DMS114 treated with DMSO at 0.1 percent for 48 hours (cell line): Measurements from ENCODE around the gene ZNF804B.

ENCODE experiments used
- DNase-seq: peaks from one replicate; lab custom pipeline; 2025; ENCODE audit not compliant: unreplicated experiment; lab: John Stamatoyannopoulos, UW

Gene ZNF804B

GRCh38 chr7:88965371-88965770, 205.9 kb downstream of the ZNF804B start:
- no peak for DNase-seq

- no peak for DNase-seq
Observed at GRCh38 chr7:88967432-88967831, 207.9 kb downstream of the ZNF804B start.

- DNase-seq = no peak
Observed at GRCh38 chr7:88969167-88969566, 209.7 kb downstream of the ZNF804B start.

GRCh38 chr7:88985295-88985694, 225.8 kb downstream of the ZNF804B start:
- no peak for DNase-seq

- no peak for DNase-seq
Observed at GRCh38 chr7:89001306-89001705, 241.8 kb downstream of the ZNF804B start.

- DNase-seq = no peak
Observed at GRCh38 chr7:89002981-89003956, 243.8 kb downstream of the ZNF804B start.

GRCh38 chr7:89012016-89012415, 252.5 kb downstream of the ZNF804B start:
- DNase-seq = no peak

- DNase-seq = no peak
Observed at GRCh38 chr7:89017695-89018094, 258.2 kb downstream of the ZNF804B start.

GRCh38 chr7:89021741-89022140, 262.2 kb downstream of the ZNF804B start:
- no peak for DNase-seq

- no peak for DNase-seq
Observed at GRCh38 chr7:89023206-89023605, 263.7 kb downstream of the ZNF804B start.

- DNase-seq = no peak
Observed at GRCh38 chr7:89023877-89024276, 264.4 kb downstream of the ZNF804B start.

- DNase-seq = no peak
Observed at GRCh38 chr7:89027781-89028180, 268.3 kb downstream of the ZNF804B start.

- DNase-seq = no peak
Observed at GRCh38 chr7:89028319-89028718, 268.8 kb downstream of the ZNF804B start.

- DNase-seq = no peak
Observed at GRCh38 chr7:89029864-89030263, 270.4 kb downstream of the ZNF804B start.

- no peak for DNase-seq
Observed at GRCh38 chr7:89041240-89041639, 281.7 kb downstream of the ZNF804B start.

GRCh38 chr7:89042940-89043339, 283.4 kb downstream of the ZNF804B start:
- DNase-seq = no peak

GRCh38 chr7:89049043-89049442, 289.5 kb downstream of the ZNF804B start:
- no peak for DNase-seq

GRCh38 chr7:89053130-89053529, 293.6 kb downstream of the ZNF804B start:
- DNase-seq = no peak

GRCh38 chr7:89054361-89054760, 294.9 kb downstream of the ZNF804B start:
- no peak for DNase-seq

- DNase-seq = no peak
Observed at GRCh38 chr7:89060234-89060633, 300.7 kb downstream of the ZNF804B start.

GRCh38 chr7:89064831-89065230, 305.3 kb downstream of the ZNF804B start:
- no peak for DNase-seq

- DNase-seq = no peak
Observed at GRCh38 chr7:89067048-89067447, 307.5 kb downstream of the ZNF804B start.

- no peak for DNase-seq
Observed at GRCh38 chr7:89072081-89072480, 312.6 kb downstream of the ZNF804B start.
